ENCODE measurements around the gene SLC49A4. TPM values are rescaled to one million over a fixed set of nuclear protein-coding genes. Genes with fewer than 3 reads are reported as not detected.
A peak's percentile ranks its signal among the peaks of the same experiment; 100 is the strongest.

SLC49A4 gene
- polyA plus RNA-seq, 4 donors, result 15.3 to 16.5 (median 15.9) TPM

DNA sequence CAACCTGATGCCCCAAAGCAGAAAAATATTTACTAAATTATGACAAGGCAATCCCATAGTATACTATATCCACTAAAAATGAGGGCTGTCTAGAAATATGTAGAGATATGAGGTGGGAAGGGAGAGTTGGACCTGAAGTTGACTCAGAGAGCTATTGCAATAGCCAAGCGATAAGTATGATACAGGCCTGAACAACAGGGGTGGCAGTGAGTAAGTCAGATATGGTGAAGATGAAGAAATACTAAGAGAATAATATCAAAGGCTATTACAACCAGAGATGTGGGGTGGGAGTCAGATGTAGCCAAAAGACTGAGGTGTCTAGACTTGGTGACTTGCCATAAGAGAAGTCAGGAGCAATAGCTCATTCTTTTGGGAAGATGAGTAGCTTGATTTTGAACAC lies 10.4 kb upstream of the SLC49A4 start:
- no peak for DNase-seq (ENCODE audit: low read depth in 4 of 4, low spot score in 3 of 4)

DNA sequence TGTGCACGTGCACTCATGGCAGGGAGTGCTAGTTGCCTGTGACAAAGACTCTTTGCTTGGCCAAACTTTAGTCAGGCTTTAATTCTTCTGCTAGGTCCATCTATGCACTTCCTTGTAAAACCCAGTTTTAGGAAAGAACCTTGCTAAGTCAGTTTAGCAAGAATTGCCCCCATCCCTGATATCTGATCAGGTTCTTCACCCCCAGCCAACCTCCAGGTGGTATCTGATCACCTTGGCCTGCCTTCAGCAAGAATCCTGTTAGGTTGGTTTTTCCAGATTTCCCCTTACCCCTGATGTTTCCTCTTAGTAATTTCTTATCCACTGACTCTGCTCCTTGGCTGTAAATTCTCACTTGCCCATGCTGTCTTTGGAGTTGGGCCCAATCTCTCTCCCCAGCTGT lies 9.6 kb upstream of the SLC49A4 start:
- no peak for DNase-seq (ENCODE audit: low read depth in 4 of 4, low spot score in 3 of 4)

DNA sequence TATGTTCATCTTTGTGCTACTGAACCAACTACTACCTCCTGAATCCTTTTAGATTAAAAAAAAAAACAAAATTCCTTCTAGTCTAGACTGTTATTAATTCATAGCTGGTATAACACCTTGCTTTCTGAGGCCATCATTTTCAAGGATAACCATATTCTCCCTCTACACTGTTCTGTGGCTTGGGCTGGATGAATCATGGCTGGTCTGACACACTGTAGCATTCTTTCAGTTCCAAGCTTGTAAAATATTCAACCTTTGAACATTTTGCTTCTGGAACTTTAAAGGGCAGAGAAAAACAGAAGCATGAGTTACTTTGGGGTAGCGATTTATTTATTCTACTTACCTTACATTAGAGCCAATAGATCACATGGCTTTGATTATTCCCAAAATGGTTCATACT lies 8.8 kb upstream of the SLC49A4 start:
- no peak for DNase-seq (ENCODE audit: low read depth in 4 of 4, low spot score in 3 of 4)

DNA sequence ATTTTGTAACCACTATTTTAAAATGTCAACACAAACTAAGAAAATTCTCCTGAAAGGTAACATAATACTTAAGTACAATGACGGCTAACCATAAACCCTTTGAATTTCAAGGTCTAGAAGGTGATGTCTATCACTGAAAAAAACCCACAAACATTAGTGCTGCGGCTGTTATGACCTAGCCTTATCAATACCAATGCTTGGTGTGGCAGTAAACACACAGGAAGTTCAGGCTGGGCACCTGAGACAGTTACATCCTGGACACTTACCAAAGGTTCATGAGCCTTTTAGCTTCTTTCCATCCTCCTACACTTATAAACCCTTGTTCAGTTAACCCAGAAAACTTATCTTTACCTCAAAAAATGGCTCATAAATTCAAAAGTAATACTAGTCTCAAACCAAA lies 7.0 kb upstream of the SLC49A4 start:
- DNase-seq (ENCODE audit: low read depth in 4 of 4, low spot score in 3 of 4), result no peak

DNA sequence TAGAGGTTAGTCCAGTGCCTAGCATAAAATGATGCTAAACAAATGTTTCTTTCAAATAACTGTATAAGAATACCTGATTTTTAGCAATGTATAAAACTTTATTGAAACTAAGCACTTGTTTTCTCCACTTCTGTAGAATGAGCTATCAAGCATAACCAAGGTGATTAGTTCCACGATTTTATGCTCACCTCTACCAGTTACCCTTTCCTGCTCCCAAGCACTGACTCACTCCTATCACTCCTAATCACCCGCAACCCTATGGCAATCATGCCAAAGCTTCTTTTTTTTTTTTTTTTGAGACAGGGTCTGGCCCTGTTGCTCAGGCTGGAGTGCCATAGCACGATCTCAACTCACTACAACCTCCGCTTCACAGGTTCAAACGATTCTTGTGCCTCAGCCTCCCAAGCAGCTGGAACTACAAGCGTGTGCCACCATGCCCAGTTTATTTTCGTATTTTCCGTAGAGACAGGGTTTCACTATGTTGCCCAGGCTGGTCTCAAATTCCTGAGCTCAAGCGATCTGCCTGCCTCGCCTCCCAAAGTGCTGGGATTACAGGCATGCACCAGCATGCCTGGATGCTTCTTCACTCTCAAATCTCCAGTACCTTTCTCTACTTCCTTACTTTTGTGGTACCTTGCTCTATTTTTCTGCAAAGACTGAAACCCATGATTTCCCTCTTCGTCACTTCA lies 5.1 kb upstream of the SLC49A4 start:
- DNase-seq (ENCODE audit: low read depth in 4 of 4, low spot score in 3 of 4), result no peak

DNA sequence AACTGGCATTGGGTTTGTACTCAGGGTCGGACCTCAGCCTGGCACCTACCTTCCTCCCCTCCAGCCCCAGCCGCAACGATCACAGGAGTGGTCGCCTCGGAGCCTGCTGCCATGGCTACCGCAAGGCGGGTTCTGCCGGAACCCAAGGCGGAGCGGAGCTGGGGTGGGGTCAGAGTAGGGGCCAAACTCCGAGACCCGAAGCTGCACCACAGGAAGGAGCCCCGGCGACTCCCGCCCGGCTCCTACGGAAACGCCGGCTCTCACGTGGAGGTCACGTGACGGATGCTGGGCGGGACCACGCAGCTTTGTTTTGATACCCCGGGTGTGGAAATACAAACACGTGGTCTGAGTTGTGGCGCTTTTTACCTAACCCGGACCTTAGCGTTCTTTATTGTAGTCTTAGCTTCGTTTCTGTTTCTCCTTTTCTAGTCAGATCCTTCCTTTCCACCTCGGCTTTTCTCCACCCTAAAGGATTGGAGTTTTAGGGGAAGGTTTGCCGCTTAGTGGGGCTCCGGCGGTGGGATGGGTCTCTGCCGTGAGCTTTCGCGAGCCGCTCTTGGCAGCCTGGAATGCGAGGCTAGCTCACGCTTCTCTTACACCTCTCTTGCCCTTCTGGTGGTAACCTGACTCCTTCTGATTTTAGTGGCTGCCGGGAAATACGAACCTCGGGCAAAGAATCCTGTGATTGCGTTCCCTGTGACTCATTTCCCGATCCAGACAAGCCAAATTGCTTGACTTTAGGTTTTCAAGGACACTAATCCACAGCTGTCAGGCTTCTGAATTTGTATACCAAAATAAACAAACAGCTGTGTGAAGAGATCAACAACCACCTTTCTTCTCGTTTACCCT lies 1.1 kb upstream of the SLC49A4 start, which contains the start of gene HSPBAP1:
Gene HSPBAP1 (minus strand): TSS at position 264 of the 849 bp plus-strand sequence. CDS start 151 bp downstream, at position 113.
- DNase-seq (ENCODE audit: low read depth in 4 of 4, low spot score in 3 of 4), result peak; percentile 81 to 85 (median 82)

DNA sequence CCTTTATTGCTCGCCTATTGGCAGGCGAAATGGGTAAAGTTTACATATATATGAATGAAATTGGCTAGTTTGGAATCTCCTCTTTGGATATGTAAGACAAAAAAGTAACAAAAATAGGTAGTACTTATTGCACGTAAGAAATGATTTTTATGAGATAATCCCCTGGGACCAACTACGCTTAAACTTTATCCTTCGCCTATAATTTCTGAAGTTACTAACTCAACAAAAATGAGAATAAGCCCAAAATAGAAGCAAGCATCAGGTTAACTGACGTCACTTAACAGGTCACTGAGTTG lies 438 bp upstream of the SLC49A4 start:
- no peak for DNase-seq (ENCODE audit: low read depth in 4 of 4, low spot score in 3 of 4)

DNA sequence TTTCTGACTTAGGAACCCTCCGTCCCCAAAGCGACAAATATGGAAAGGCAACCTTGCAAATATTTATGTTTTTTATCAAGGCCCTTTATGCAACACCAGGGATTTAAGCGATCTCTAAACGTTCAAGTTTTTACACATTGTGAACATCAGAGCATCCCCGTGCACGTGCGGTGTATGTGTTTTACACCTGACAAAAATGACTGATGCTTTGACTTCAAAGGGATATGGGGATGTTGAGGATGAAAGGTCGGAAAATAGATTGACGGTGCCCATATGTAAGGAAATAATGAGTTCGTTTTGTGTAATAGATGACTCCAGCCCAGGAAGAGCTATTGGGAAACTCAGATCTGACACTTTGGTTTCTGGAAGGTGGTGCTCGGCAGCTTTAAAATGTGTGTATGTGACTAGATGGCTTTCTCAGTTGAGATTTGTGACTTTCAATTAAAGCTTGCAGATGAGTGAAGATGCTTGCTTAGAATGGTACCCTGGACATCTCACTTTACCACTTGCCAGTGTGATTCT lies 866 bp downstream of the SLC49A4 start:
- DNase-seq (ENCODE audit: low read depth in 4 of 4, low spot score in 3 of 4), result peak in 1 of 4 donors; percentile 7

DNA sequence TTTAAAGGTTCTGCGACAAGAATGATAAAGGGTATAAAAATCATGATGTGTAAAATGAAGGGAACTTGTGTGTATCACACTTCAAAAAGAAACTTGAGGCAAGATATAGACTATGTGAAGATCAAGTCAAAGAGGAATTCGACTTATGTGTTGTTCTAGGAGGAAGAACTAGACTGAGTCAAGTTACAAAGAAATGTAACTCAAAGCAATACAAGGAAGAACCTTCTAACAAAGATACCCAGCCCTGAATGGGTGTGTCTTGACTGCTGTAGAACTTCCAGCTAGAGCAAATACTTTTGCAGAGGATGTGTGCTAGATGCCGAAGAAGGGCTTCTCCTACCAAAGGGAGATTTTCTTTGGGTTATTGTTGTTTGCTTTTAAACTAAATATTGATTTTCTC lies 2.4 kb downstream of the SLC49A4 start:
- no peak for DNase-seq (ENCODE audit: low read depth in 4 of 4, low spot score in 3 of 4)

DNA sequence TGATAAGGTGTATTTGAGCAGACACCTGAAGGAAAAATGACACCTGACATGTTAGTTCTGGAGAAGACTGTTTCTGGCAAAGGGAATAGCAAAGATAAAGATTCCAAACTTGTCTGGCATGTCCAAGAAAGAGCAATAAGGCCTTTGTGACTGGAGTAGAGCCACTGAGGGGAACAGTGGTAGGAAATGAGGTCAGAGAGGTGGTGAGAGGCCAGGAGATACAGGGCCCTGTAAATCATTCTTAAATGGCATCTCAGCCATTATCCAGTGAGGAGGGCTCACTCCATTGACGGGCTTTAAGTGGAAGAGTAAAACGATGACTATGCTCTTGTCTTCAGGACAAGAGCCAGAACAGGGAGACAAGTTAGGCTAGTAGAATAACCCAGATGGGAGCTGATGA lies 4.5 kb downstream of the SLC49A4 start:
- DNase-seq (ENCODE audit: low read depth in 4 of 4, low spot score in 3 of 4), result no peak

DNA sequence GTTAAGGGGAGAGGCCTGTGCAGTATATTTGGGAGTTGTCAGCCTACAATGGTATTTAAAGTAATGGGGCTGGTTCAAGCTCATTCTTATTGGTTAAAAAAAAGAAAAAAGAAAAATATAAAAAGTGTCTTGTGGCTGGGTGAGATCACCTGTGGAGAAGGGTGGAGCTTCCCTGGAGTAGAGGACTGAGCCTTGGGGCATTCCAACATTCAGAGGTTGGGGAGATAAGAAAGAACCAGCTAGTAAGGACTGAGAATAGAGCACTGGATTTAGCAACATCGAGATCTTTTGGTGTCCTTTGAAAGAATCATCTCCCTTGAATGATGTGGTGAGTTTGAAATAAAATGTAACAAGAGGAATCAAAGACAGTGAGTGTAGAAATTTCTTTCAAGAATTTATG lies 5.2 kb downstream of the SLC49A4 start:
- DNase-seq (ENCODE audit: low read depth in 4 of 4, low spot score in 3 of 4), result no peak

DNA sequence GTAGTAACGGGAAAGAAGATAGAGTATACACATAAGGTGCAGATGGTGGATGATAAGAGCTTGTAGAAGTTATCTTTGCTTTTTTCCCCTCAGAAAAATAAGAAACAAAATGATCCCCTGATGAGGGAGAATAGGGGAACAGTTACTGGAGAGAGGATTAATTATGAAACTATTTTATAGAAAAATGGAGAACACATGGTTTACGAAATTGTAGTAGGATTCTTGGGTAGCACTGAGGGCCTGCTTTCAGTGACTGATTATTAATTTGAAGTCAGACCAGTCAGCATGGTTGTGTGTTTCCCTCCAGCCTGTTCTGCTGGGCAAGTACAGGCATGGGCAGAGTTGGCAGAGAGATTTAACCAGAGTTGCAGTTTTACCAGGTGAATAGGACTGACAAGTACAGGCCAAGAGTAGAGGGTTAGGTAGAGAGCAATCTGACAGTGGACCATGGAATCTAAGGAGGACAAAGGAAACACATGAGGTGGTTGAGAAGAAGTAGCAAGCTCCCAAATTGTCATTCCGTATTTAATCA lies 5.9 kb downstream of the SLC49A4 start:
- DNase-seq (ENCODE audit: low read depth in 4 of 4, low spot score in 3 of 4), result no peak

DNA sequence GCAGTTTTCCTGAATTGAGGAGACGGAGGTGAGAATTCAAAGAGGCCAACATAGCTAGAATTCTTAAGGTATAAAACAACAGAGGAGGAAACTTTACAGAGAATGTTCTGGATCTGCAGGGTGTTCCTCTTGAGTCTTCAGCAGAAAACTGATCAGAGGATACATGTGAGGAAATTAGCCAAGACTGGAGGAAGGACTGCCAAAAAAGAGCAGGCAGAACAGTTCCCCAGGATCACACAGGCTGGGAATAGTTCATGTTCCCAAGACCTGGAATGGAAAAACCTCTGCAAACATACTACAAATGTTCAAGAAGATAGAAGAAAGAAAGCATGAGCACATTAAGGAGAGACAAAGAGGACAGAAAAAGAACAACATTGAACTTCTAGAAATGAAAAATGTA lies 7.5 kb downstream of the SLC49A4 start:
- no peak for DNase-seq (ENCODE audit: low read depth in 4 of 4, low spot score in 3 of 4)

DNA sequence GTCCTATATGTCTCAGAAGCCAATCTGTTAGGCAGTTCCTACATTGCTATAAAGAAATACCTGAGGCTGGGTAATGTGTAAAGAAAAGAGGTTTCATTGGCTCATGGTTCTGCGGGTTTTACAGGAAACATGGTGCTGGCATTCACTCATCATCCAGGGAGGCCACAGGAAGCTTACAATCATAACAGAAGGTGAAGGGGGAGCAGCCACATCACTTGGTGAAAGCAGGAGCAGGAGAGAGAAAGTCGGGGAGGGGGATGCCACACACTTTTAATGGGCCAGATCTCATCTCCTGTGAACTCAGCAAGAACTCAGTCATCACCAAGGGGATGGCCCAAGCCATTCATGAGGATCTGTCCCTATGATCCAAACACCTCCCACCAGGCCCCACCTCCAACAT lies 9.1 kb downstream of the SLC49A4 start:
- no peak for DNase-seq (ENCODE audit: low read depth in 4 of 4, low spot score in 3 of 4)

DNA sequence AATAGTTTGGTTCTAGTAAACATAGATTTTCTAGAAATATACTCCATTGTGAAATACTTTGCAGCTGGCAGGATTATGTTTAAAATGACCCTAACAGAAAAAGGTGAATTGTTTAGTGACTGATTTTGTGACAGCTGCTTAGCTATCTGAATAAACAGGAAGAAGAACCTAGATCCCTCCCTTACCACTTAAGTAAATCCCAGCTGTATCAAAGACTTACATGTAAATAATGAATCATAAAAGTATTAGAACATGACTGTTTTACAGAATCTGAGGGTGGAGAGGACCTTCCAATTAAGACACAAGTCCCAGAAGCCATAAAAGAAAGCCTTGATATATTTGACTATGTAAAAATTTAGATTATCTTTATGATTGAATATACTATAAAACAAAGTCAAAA lies 15.9 kb downstream of the SLC49A4 start:
- no peak for DNase-seq (ENCODE audit: low read depth in 4 of 4, low spot score in 3 of 4)

DNA sequence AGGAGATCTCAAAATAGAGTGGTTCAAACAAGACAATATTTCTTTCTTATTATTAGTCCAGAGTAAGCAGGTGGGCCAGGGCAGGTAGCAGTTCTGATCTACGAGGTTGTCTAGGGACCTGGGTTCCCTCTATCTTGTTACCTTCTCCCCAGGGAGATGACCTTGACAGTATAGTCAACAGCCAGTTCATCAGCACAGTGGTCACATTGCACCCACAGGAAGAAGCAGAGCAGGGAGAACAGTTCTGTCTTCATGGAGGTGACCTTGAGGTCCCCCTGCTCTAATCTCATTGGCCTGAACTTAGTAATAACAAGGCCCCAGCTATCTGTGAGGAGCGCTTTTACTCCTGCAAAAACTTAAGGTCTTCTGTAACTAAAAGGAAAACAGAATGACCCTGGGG lies 21.7 kb downstream of the SLC49A4 start:
- DNase-seq (ENCODE audit: low read depth in 4 of 4, low spot score in 3 of 4), result no peak

DNA sequence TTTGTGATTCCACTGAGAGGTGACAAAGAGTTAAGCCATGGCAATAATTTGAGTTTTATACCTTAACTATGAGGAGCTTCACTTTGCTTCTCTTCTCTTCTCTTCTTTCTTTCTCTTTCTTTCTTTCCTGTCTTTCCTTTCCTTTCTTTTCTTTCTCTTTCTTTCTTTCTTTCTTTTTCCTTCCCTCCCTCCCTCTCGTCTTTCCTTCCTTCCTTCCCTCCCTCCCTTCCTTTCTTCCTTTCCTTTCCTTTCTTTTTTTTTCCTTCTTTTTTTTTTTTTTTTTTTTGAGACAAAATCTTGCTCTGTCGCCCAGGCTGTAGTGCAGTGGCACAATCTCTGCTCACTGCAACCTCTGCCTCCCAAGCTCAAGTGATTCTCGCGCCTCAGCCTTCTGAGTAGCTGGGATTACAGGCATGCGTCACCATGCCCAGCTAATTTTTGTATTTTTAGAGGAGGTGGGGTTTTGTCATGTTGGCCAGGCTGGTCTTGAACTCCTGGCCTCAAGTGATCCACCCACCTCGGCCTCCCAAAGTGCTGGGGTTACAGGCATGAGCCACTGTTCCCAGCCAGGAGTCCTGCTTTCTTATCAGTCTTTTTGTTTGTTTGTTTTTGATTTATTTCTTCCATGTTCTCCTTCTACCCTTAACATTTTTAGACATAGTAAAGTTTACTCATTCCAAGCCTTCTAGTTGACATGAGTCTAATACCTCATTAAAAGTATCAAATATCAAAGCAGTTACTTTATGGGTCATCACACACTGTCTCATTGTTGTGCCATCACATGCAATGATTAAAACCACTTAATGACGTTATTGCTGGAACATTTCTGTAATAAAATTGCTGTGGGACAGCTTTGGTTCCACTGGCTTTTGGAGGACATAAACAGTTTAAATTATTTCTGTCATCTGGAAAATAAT lies 29.9 kb downstream of the SLC49A4 start:
- peak in 1 of 4 donors; percentile 1 for DNase-seq (ENCODE audit: low read depth in 4 of 4, low spot score in 3 of 4)

DNA sequence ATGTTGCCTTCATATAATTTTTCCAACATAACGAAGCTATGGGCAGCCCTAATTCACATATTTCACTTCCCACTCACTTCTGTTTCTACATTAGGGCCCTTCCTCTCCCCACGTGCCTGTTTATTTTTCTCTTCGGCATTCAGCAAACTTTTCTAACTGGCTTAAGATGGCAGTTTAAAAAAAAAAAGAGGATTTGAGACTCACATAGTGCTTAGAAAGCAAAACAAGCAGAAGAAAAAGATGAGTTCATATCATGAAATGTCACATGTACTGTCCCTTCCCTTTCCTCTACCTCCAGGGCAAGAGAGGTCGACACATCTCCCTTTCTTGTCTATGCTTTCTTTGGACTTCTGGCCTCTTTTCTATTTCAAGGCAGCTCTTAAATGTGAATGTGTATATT lies 30.6 kb downstream of the SLC49A4 start:
- no peak for DNase-seq (ENCODE audit: low read depth in 4 of 4, low spot score in 3 of 4)

DNA sequence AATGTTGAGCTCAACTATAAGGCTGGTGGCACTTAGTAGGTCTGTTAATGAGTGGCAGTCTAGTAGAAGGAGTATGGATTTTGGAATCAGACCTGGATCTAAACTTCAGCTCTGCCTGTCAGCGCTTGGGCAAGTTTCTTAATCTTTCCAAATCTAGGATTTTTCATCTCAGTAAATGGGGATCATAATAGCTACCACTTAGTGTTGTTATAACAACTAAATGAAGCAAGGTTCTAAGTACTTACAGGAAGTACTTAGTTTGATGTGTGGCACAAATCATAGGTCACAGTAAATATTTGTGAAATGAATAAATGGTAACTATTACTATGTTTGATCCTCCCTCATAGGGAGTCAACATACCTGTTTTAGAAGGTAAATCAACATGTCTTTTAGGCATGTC lies 31.4 kb downstream of the SLC49A4 start:
- no peak for DNase-seq (ENCODE audit: low read depth in 4 of 4, low spot score in 3 of 4)

DNA sequence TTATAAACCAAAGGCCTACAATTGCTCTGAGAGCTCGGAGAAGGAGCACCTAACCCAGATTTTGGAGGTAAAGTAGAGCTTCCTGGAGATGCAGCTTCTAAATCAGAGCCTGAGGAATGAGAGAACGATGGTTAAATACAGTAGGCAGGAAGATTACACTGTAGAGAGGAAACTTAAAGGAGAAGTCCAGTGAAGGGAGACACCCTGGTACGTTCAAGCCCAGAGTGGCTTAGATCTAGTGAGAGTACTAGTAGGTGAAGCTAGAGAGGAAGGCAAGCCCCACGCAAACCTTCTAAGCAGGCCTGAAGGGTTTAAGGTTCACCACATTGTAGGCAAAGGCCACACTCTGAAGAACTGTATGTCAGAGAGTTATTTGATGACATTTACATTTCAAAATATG lies 33.4 kb downstream of the SLC49A4 start:
- DNase-seq (ENCODE audit: low read depth in 4 of 4, low spot score in 3 of 4), result no peak

DNA sequence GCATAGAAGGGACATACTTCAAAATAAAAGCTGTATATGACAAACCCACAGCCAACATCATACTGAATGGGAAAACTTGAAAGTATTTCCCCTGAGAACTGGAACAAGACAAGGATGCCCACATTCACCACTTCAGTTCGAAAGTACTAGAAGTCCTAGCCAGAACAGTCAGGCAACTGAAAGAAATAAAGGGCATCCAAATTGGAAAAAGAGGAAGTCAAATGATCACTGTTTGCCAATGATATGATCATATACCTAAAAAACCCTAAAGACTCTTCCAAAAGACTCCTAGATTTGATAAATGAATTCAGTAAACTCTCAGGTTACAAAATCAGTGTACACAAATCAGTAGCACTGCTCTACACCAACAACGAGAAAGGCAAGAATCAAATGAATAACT lies 40.7 kb downstream of the SLC49A4 start:
- no peak for DNase-seq (ENCODE audit: low read depth in 4 of 4, low spot score in 3 of 4)

Data from right renal pelvis (tissue), 4 donors.